GM06990 (cell line): ENCODE measurements around the gene SH3TC1.

ENCODE experiments used
- DNase-seq: peaks from one replicate; pipeline ENCODE4 v3.0.0-alpha.2; 2011; ENCODE audit not compliant: insufficient read length; ENCODE audit errors: extremely low read depth
- H3K27me3 ChIP-seq: replicated peaks from 2 replicates; pipeline ENCODE4 v1.6.0; 2011; ENCODE audit warnings: low read length; ENCODE audit not compliant: control insufficient read depth, insufficient read depth
- H3K36me3 ChIP-seq: 2 replicates; pipeline ENCODE4 v1.5.1; 2011; ENCODE audit warnings: low read length; ENCODE audit not compliant: control insufficient read depth, insufficient read depth
- H3K4me3 ChIP-seq: replicated peaks from 2 replicates; pipeline ENCODE4 v1.5.1; 2011; ENCODE audit warnings: low read depth, mild to moderate bottlenecking, control low read depth, low read length
- TF ChIP-seq, protein P1 (sequence below): IDR thresholded peaks from 2 replicates; pipeline ENCODE4 v1.5.1; 2011; ENCODE audit warnings: low read length, control low read depth, mild to moderate bottlenecking, inconsistent platforms; ENCODE audit not compliant: insufficient read depth, poor library complexity, severe bottlenecking

SH3TC1 gene

DNA sequence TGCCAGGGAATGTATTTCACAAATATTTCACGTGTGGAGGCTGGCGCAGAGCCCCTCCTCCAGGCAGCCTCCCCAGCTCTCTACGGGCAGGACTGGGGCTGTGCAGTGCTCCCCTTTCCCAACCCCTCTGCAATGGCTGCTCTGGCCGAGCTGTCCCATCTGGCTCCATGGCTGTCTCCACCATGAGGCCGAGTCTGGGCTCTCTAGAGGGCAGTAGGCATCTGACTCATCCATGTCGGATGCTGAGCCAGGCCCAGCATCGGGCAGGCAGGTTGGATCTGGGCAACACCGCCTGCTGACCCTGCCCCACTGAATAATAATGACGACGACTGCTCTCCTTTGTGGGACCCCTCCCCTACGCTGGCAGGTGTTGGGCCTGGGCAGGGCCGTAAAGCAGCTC is 11.0 kb upstream of the SH3TC1 start:
- no peak for DNase-seq
- TF ChIP-seq, protein P1, sequence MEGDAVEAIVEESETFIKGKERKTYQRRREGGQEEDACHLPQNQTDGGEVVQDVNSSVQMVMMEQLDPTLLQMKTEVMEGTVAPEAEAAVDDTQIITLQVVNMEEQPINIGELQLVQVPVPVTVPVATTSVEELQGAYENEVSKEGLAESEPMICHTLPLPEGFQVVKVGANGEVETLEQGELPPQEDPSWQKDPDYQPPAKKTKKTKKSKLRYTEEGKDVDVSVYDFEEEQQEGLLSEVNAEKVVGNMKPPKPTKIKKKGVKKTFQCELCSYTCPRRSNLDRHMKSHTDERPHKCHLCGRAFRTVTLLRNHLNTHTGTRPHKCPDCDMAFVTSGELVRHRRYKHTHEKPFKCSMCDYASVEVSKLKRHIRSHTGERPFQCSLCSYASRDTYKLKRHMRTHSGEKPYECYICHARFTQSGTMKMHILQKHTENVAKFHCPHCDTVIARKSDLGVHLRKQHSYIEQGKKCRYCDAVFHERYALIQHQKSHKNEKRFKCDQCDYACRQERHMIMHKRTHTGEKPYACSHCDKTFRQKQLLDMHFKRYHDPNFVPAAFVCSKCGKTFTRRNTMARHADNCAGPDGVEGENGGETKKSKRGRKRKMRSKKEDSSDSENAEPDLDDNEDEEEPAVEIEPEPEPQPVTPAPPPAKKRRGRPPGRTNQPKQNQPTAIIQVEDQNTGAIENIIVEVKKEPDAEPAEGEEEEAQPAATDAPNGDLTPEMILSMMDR: no peak
- Histone ChIP-seq H3K36me3 (no peaks in the 10 kb centered on the region), H3K4me3 (no peak overlapping the region), H3K27me3 (no peaks in the 10 kb centered on the region)

DNA sequence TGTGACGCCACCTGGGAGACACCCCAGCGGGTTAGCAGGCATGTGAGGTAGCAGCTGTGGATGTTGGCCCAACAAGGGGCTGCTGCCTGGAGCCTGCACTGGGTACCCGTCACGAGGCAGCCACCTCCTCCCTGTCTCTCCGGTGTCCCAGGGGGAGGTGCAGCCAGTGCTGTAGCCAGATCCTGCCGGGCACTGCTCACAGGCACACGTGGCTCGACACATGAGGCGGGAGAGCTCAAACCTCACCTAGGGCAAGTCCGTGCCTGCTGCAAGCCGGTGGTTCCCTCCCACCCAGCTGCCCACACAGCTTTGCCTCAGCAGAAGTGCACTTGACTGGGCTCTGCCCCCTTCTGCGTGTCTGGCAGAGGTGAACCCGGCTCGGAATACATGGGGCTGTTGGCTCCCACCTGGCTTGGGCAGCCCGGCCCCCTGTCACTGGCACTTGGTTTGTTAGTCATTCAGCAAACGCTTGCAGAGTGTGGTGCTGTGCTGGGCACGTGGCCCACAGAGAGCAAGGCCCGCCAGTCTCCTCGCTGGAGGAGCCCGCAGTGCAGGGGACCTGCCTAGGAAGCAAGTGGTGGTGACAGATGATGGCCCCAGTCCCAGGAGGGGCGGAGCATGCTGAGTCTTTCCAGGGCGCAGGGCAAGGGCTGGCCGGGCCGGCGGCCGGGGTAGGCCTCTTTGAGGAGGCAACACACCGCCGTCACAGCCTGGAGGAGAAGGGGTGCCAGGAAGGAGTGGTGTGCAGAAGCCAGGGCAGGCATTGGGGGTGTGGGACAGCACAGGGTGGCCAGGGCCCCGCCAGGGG is 10.1 kb upstream of the SH3TC1 start:
- Histone ChIP-seq H3K27me3 (no peaks in the 10 kb centered on the region), H3K4me3 (no peak overlapping the region), H3K36me3 (no peaks in the 10 kb centered on the region)
- TF ChIP-seq, protein P1: no peak
- no peak for DNase-seq

DNA sequence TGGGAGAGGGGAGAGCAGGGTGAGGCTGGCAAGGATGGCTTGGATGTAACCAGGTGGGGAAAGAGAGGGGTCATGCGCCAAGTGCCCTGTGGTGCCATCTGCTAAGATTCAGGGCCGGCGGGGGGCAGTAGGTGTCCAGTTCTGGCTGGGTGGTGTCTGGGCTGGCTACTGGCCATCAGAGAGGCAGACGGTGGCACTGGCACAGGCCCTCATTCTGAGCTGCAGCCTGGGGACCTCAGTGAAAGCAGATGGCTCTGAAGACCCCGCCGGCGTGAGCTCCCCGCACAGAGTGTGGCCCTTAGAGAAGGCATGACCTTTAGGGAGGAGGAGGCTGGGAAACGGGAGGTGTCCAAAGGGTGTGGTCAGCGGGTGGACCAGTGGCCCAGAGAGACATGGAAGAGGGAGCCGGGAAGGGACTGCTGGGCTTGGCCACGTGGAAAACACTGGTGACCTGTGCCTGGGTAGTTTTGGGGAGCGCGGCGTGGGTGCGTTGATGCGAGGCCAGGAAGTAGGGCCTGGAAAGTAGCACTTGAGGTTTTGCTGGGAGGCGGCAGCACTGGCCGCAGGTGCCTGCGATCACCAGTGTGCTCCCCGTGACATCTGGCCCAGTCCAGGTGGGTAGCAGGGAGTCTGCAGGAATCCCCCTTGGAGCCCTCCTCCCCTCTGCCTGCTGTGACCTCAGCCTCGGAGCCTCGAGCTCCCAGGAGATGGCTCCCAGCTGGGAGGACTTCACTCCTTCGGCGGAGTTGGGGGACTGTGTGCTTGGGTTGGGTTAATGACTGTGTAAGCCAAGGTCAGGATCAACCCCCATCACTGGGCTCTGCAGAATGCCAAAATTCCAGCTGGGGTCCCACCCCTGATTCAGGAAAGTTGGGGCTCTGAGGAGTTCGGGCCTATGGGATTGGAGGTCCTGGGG is 9.3 kb upstream of the SH3TC1 start:
- TF ChIP-seq, protein P1: no peak
- no peak overlapping the region for H3K4me3 ChIP-seq

DNA sequence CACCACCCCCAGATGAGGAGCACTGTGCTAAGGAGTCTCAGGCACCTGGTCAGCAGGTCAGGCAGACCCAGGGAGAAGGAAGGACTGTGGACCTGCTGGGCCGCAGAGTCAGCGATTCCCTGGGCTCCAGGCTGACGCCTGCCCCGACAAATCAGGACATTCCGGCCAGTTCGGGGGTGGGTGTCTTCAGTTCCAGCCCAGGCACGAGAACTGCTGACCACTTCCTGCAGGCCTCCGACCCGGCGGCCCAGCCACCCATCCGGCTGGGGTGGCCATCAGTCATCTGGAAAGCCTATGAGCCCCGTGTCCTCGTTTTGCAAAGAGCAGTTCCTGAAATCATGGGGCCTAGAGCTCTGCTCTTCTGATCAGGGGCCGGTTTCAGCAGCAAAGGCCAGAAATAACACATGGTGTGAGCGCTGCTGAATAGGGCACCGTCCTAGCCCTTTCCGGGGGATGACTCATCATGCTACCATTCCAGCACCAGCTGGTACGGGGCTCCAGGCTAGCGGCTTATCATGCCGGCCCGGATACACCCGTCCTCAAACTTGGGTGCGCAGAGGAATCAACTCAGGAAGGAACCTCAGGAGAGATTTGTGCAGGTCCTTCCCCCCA is 7.8 kb upstream of the SH3TC1 start:
- Histone ChIP-seq H3K27me3 (no peaks in the 10 kb centered on the region), H3K36me3 (no peaks in the 10 kb centered on the region), H3K4me3 (no peak overlapping the region)
- peak; percentile 55 for DNase-seq
- TF ChIP-seq, protein P1: no peak

More for the DNA sequence above, 9.3 kb upstream of the SH3TC1 start:
- no peaks in the 10 kb centered on the region for H3K36me3 ChIP-seq
- DNase-seq: no peak
- H3K27me3 ChIP-seq: no peaks in the 10 kb centered on the region

DNA sequence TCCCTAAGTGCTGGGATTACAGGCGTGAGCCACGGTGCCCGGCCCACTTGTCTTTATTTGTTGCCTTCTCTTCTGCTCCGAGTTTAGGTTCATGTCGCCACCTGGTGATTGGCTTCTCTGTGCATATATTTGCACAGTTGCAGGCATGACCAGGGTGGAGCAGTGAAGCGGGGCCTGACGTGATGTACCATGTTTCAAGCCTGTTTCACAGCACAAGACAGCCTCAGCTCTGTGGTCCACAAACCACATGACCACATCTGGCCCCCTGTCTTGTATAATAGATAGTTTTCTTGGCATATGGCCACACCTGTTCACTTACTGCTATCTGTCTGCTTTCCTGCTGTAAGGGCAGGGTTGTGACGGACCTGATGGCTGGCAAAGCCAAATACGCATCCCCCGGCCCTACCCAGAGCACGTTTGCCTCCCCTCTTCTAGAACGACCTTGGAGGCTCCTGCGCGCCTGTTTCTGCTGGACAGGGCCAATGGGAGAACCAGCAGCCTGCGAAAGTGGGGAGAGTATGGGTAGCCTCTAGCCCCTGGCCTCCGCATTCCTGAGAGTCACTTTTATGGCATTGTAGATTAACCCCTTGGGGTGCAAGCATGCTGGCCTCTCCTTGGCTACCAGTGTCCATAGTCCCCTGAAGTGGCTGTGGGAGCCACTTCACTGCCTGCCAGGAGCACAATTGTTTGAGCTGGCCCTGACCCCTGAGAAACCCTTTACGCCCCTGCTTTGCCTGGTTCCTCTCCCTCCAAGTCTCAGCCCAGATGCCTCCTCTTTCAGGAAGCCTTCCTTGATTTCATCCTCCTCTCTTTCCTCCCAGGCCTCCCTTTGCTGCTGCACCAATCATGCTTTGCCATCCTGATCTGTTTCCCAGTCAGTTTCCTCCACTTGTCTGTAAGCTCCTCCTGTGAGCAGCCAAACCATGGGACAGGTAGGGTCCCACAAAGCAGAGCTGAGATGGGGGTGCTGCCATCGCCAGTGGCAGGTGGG is 6.0 kb upstream of the SH3TC1 start:
- TF ChIP-seq, protein P1: peak; percentile 50
- H3K4me3 ChIP-seq: no peak overlapping the region
- peak; percentile 75 for DNase-seq
- no peaks in the 10 kb centered on the region for H3K36me3 ChIP-seq
- no peaks in the 10 kb centered on the region for H3K27me3 ChIP-seq
